ENCODE measurements around the gene CFAP65.

The CFAP65 gene

GRCh38 chr2:218990612-218991011 is 50.7 kb downstream of the CFAP65 start:
- no peak for DNase-seq (ENCODE audit: low read depth, low spot score)
- no peak for TF ChIP-seq CTCF (IDR thresholded peaks at IDR 0.05; ENCODE audit: low read depth, low read length)
- in situ Hi-C loops (cut with HindIII; ENCODE audit: low sequenced_read_pairs): no loop called here
- H3K4me3 ChIP-seq (ENCODE audit: low read depth, low read length): no peak overlapping the region

- in situ Hi-C loops (cut with HindIII; ENCODE audit: low sequenced_read_pairs): no loop called here
- DNase-seq (ENCODE audit: low read depth, low spot score): no peak
- no peak for TF ChIP-seq CTCF (IDR thresholded peaks at IDR 0.05; ENCODE audit: low read depth, low read length)
- no peak overlapping the region for H3K4me3 ChIP-seq (ENCODE audit: low read depth, low read length)
Measured at GRCh38 chr2:218990052-218990451, 51.3 kb downstream of the CFAP65 start.

- no peak overlapping the region for H3K4me3 ChIP-seq (ENCODE audit: low read depth, low read length)
- TF ChIP-seq CTCF (IDR thresholded peaks at IDR 0.05; ENCODE audit: low read depth, low read length): no peak
- in situ Hi-C loops (cut with HindIII; ENCODE audit: low sequenced_read_pairs): no loop called here
- DNase-seq (ENCODE audit: low read depth, low spot score): no peak
Measured at GRCh38 chr2:218988650-218989049, 52.7 kb downstream of the CFAP65 start.

GRCh38 chr2:218988164-218988563 is 53.2 kb downstream of the CFAP65 start:
- H3K4me3 ChIP-seq (ENCODE audit: low read depth, low read length): no peak overlapping the region
- DNase-seq (ENCODE audit: low read depth, low spot score): no peak
- no peak for TF ChIP-seq CTCF (IDR thresholded peaks at IDR 0.05; ENCODE audit: low read depth, low read length)
- in situ Hi-C loops (cut with HindIII; ENCODE audit: low sequenced_read_pairs): no loop called here

GRCh38 chr2:218986148-218986761 is 55.1 kb downstream of the CFAP65 start:
- DNase-seq (ENCODE audit: low read depth, low spot score): no peak
- TF ChIP-seq CTCF (IDR thresholded peaks at IDR 0.05; ENCODE audit: low read depth, low read length): no peak
- no peak overlapping the region for H3K4me3 ChIP-seq (ENCODE audit: low read depth, low read length)
- in situ Hi-C loops (cut with HindIII; ENCODE audit: low sequenced_read_pairs): no loop called here

- in situ Hi-C loops (cut with HindIII; ENCODE audit: low sequenced_read_pairs): no loop called here
- DNase-seq (ENCODE audit: low read depth, low spot score): no peak
- H3K4me3 ChIP-seq (ENCODE audit: low read depth, low read length): no peak overlapping the region
- no peak for TF ChIP-seq CTCF (IDR thresholded peaks at IDR 0.05; ENCODE audit: low read depth, low read length)
Measured at GRCh38 chr2:218985325-218986091, 55.8 kb downstream of the CFAP65 start.

All from astrocyte of the spinal cord (primary cell).